ENCODE data around the gene BBC3. TPM values are rescaled to one million over a fixed set of nuclear protein-coding genes. Genes with fewer than 3 reads are reported as not detected.

Gene BBC3
- polyA plus RNA-seq, 1 donor from 2014 or later: 15.6 TPM

DNA sequence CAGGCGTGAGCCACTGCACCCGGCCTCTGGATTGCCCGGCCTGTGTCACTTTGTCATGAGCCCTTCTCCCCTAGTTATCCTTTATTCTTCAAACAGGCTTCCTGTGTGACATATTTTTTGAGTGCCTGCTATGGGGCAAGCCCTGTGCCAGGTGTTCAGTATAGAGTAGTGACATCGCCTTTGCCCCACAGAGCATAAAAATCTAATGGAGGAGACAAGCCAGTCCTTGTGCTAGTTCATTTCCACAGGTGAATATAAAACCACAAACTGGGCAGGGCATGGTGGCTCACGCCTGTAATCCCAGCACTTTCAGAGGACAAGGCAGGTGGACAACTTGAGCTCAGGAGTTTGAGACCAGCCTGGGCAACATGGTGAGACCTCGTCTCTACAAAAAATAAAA, 43.2 kb downstream of the BBC3 start:
- Histone ChIP-seq H3K4me2 (ENCODE audit: low read length) (no peak overlapping the region), H2AFZ (ENCODE audit: low read depth, low read length) (no peak overlapping the region), H3K27me3 (ENCODE audit: insufficient read depth, low read depth, low read length) (no peaks in the 10 kb centered on the region), H3K36me3 (ENCODE audit: insufficient read depth, low read length) (no peaks in the 10 kb centered on the region), H3K4me3 (ENCODE audit: low read length) (no peak overlapping the region), H3K9me3 (ENCODE audit: low read length) (no peaks in the 10 kb centered on the region), H3F3A (ENCODE audit: insufficient read depth, low read length, poor library complexity, severe bottlenecking) (no peaks in the 10 kb centered on the region), H3K79me2 (replicated peaks; ENCODE audit: insufficient read depth, low read length) (no peaks in the 10 kb centered on the region), H4K20me1 (ENCODE audit: insufficient read depth) (no peaks in the 10 kb centered on the region), H3K9me2 (ENCODE audit: insufficient read depth, low read length) (no peaks in the 10 kb centered on the region), H3K9ac (ENCODE audit: low read length) (no peak overlapping the region), H3K27ac (ENCODE audit: low read length) (no peak overlapping the region)
- TF ChIP-seq, protein P1, sequence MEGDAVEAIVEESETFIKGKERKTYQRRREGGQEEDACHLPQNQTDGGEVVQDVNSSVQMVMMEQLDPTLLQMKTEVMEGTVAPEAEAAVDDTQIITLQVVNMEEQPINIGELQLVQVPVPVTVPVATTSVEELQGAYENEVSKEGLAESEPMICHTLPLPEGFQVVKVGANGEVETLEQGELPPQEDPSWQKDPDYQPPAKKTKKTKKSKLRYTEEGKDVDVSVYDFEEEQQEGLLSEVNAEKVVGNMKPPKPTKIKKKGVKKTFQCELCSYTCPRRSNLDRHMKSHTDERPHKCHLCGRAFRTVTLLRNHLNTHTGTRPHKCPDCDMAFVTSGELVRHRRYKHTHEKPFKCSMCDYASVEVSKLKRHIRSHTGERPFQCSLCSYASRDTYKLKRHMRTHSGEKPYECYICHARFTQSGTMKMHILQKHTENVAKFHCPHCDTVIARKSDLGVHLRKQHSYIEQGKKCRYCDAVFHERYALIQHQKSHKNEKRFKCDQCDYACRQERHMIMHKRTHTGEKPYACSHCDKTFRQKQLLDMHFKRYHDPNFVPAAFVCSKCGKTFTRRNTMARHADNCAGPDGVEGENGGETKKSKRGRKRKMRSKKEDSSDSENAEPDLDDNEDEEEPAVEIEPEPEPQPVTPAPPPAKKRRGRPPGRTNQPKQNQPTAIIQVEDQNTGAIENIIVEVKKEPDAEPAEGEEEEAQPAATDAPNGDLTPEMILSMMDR (IDR thresholded peaks at IDR 0.05; ENCODE audit: poor library complexity, severe bottlenecking): no peak
- no peak for TF ChIP-seq EP300 (conservative IDR thresholded peaks at IDR 0.05; ENCODE audit: poor library complexity, severe bottlenecking)
- no peak for TF ChIP-seq RAD21 (conservative IDR thresholded peaks at IDR 0.05)
- TF ChIP-seq SMC3 (conservative IDR thresholded peaks at IDR 0.05; ENCODE audit: poor library complexity): no peak
- TF ChIP-seq TAF1 (IDR thresholded peaks at IDR 0.05; ENCODE audit: low read depth): no peak
- TF ChIP-seq, protein P2, sequence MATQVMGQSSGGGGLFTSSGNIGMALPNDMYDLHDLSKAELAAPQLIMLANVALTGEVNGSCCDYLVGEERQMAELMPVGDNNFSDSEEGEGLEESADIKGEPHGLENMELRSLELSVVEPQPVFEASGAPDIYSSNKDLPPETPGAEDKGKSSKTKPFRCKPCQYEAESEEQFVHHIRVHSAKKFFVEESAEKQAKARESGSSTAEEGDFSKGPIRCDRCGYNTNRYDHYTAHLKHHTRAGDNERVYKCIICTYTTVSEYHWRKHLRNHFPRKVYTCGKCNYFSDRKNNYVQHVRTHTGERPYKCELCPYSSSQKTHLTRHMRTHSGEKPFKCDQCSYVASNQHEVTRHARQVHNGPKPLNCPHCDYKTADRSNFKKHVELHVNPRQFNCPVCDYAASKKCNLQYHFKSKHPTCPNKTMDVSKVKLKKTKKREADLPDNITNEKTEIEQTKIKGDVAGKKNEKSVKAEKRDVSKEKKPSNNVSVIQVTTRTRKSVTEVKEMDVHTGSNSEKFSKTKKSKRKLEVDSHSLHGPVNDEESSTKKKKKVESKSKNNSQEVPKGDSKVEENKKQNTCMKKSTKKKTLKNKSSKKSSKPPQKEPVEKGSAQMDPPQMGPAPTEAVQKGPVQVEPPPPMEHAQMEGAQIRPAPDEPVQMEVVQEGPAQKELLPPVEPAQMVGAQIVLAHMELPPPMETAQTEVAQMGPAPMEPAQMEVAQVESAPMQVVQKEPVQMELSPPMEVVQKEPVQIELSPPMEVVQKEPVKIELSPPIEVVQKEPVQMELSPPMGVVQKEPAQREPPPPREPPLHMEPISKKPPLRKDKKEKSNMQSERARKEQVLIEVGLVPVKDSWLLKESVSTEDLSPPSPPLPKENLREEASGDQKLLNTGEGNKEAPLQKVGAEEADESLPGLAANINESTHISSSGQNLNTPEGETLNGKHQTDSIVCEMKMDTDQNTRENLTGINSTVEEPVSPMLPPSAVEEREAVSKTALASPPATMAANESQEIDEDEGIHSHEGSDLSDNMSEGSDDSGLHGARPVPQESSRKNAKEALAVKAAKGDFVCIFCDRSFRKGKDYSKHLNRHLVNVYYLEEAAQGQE (IDR thresholded peaks at IDR 0.05; ENCODE audit: borderline replicate concordance): no peak
- TF ChIP-seq MXI1 (conservative IDR thresholded peaks at IDR 0.05; ENCODE audit: poor library complexity, severe bottlenecking): no peak

DNA sequence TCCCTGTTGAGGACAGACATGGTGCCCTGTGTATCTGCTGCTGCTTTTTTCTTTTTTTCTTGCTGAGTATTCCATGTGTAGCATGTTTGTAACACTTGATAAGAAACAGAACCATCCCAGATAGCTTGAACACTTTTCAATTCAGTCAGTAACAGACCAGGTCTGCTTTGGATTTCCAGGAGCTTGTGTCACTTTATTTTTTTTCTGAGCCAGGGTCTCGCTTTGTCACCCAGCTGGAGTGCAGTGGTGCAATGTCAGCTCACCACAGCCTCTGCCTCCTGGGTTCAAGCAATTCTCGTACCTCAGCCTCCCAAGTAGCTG, 43.7 kb downstream of the BBC3 start:
- Histone ChIP-seq H3K9me3 (ENCODE audit: low read length) (no peaks in the 10 kb centered on the region), H4K20me1 (ENCODE audit: insufficient read depth) (no peaks in the 10 kb centered on the region), H3K79me2 (replicated peaks; ENCODE audit: insufficient read depth, low read length) (no peaks in the 10 kb centered on the region), H3K4me2 (ENCODE audit: low read length) (no peak overlapping the region), H3F3A (ENCODE audit: insufficient read depth, low read length, poor library complexity, severe bottlenecking) (no peaks in the 10 kb centered on the region), H3K9me2 (ENCODE audit: insufficient read depth, low read length) (no peaks in the 10 kb centered on the region), H3K36me3 (ENCODE audit: insufficient read depth, low read length) (no peaks in the 10 kb centered on the region), H3K4me3 (ENCODE audit: low read length) (no peak overlapping the region), H3K27ac (ENCODE audit: low read length) (no peak overlapping the region), H3K27me3 (ENCODE audit: insufficient read depth, low read depth, low read length) (no peaks in the 10 kb centered on the region), H3K9ac (ENCODE audit: low read length) (no peak overlapping the region), H2AFZ (ENCODE audit: low read depth, low read length) (no peak overlapping the region)
- TF ChIP-seq, protein P2 (IDR thresholded peaks at IDR 0.05; ENCODE audit: borderline replicate concordance): no peak
- no peak for TF ChIP-seq EZH2 (IDR thresholded peaks at IDR 0.05; ENCODE audit: borderline replicate concordance, insufficient read depth, low read length, poor library complexity, severe bottlenecking)
- TF ChIP-seq POLR2AphosphoS5 (IDR thresholded peaks at IDR 0.05): no peak
- TF ChIP-seq TAF1 (IDR thresholded peaks at IDR 0.05; ENCODE audit: low read depth): no peak
- TF ChIP-seq RAD21 (conservative IDR thresholded peaks at IDR 0.05): no peak
- TF ChIP-seq, protein P1 (IDR thresholded peaks at IDR 0.05; ENCODE audit: poor library complexity, severe bottlenecking): no peak
- no peak for TF ChIP-seq EP300 (conservative IDR thresholded peaks at IDR 0.05; ENCODE audit: poor library complexity, severe bottlenecking)
- TF ChIP-seq MXI1 (conservative IDR thresholded peaks at IDR 0.05; ENCODE audit: poor library complexity, severe bottlenecking): no peak
- no peak for TF ChIP-seq SMC3 (conservative IDR thresholded peaks at IDR 0.05; ENCODE audit: poor library complexity)

Data from neural cell (in vitro differentiated cells).